Measurements from ENCODE around the gene SLC16A14.

SLC16A14 gene

GRCh38 chr2:230007931-230008707 is 60.6 kb downstream of the SLC16A14 start:
- Histone ChIP-seq H3K27me3 (ENCODE audit: control insufficient read depth in 1 of 2, insufficient read depth in 2 of 2, low read length in 2 of 2) (no peaks in the 10 kb centered on the region), H3K4me3 (ENCODE audit: low read depth in 1 of 2, low read length in 2 of 2) (no peak overlapping the region), H3K4me1 (ENCODE audit: control insufficient read depth in 1 of 2, insufficient read depth in 2 of 2, low read length in 2 of 2) (peaks cover 0 to 5% of the 10 kb centered on the region in 2 donors), H3K36me3 (ENCODE audit: control insufficient read depth in 1 of 2, insufficient read depth in 2 of 2, low read length in 2 of 2) (no peaks in the 10 kb centered on the region), H3K27ac (ENCODE audit: low read depth, low read length) (no peak overlapping the region), H3K9ac (ENCODE audit: low read depth in 1 of 2, low read length in 2 of 2) (no peak overlapping the region), H3K9me3 (ENCODE audit: control insufficient read depth in 1 of 2, low read length in 2 of 2) (no peaks in the 10 kb centered on the region)

GRCh38 chr2:230000118-230000841 is 68.4 kb downstream of the SLC16A14 start:
- no peaks in the 10 kb centered on the region for H3K4me1 ChIP-seq (ENCODE audit: control insufficient read depth in 1 of 2, insufficient read depth in 2 of 2, low read length in 2 of 2)
- H3K4me3 ChIP-seq (ENCODE audit: low read depth in 1 of 2, low read length in 2 of 2): no peak overlapping the region
- H3K36me3 ChIP-seq (ENCODE audit: control insufficient read depth in 1 of 2, insufficient read depth in 2 of 2, low read length in 2 of 2): no peaks in the 10 kb centered on the region
- H3K27me3 ChIP-seq (ENCODE audit: control insufficient read depth in 1 of 2, insufficient read depth in 2 of 2, low read length in 2 of 2): no peaks in the 10 kb centered on the region
- no peak overlapping the region for H3K9ac ChIP-seq (ENCODE audit: low read depth in 1 of 2, low read length in 2 of 2)
- H3K27ac ChIP-seq (ENCODE audit: low read depth, low read length): no peak overlapping the region
- no peaks in the 10 kb centered on the region for H3K9me3 ChIP-seq (ENCODE audit: control insufficient read depth in 1 of 2, low read length in 2 of 2)

GRCh38 chr2:229997565-229997964 is 71.2 kb downstream of the SLC16A14 start:
- no peak overlapping the region for H3K27ac ChIP-seq (ENCODE audit: low read depth, low read length)
- no peaks in the 10 kb centered on the region for H3K36me3 ChIP-seq (ENCODE audit: control insufficient read depth in 1 of 2, insufficient read depth in 2 of 2, low read length in 2 of 2)
- no peaks in the 10 kb centered on the region for H3K9me3 ChIP-seq (ENCODE audit: control insufficient read depth in 1 of 2, low read length in 2 of 2)
- no peaks in the 10 kb centered on the region for H3K27me3 ChIP-seq (ENCODE audit: control insufficient read depth in 1 of 2, insufficient read depth in 2 of 2, low read length in 2 of 2)
- H3K4me1 ChIP-seq (ENCODE audit: control insufficient read depth in 1 of 2, insufficient read depth in 2 of 2, low read length in 2 of 2): no peaks in the 10 kb centered on the region
- H3K4me3 ChIP-seq (ENCODE audit: low read depth in 1 of 2, low read length in 2 of 2): no peak overlapping the region
- no peak overlapping the region for H3K9ac ChIP-seq (ENCODE audit: low read depth in 1 of 2, low read length in 2 of 2)

- Histone ChIP-seq H3K9ac (ENCODE audit: low read depth in 1 of 2, low read length in 2 of 2) (no peak overlapping the region), H3K36me3 (ENCODE audit: control insufficient read depth in 1 of 2, insufficient read depth in 2 of 2, low read length in 2 of 2) (no peaks in the 10 kb centered on the region), H3K27me3 (ENCODE audit: control insufficient read depth in 1 of 2, insufficient read depth in 2 of 2, low read length in 2 of 2) (no peaks in the 10 kb centered on the region), H3K27ac (ENCODE audit: low read depth, low read length) (no peak overlapping the region), H3K4me3 (ENCODE audit: low read depth in 1 of 2, low read length in 2 of 2) (no peak overlapping the region), H3K9me3 (ENCODE audit: control insufficient read depth in 1 of 2, low read length in 2 of 2) (no peaks in the 10 kb centered on the region), H3K4me1 (ENCODE audit: control insufficient read depth in 1 of 2, insufficient read depth in 2 of 2, low read length in 2 of 2) (no peaks in the 10 kb centered on the region)
Measured at GRCh38 chr2:229996320-229996719, 72.4 kb downstream of the SLC16A14 start.

- Histone ChIP-seq H3K4me1 (ENCODE audit: control insufficient read depth in 1 of 2, insufficient read depth in 2 of 2, low read length in 2 of 2) (no peaks in the 10 kb centered on the region), H3K9ac (ENCODE audit: low read depth in 1 of 2, low read length in 2 of 2) (no peak overlapping the region), H3K27ac (ENCODE audit: low read depth, low read length) (no peak overlapping the region)
Measured at GRCh38 chr2:229993236-229993635, 75.5 kb downstream of the SLC16A14 start.

More at GRCh38 chr2:229993236-229993635, 75.5 kb downstream of the SLC16A14 start:
- Histone ChIP-seq H3K4me3 (ENCODE audit: low read depth in 1 of 2, low read length in 2 of 2) (no peak overlapping the region), H3K9me3 (ENCODE audit: control insufficient read depth in 1 of 2, low read length in 2 of 2) (no peaks in the 10 kb centered on the region), H3K36me3 (ENCODE audit: control insufficient read depth in 1 of 2, insufficient read depth in 2 of 2, low read length in 2 of 2) (no peaks in the 10 kb centered on the region), H3K27me3 (ENCODE audit: control insufficient read depth in 1 of 2, insufficient read depth in 2 of 2, low read length in 2 of 2) (no peaks in the 10 kb centered on the region)
